OCI-LY3 (cell line): Measurements from ENCODE around the gene PKD1L1.

Experiments
- CTCF ChIP-seq: fragments of 200-600, 300-600 bp; sonication (generic); IDR thresholded peaks from 2 replicates; pipeline ENCODE4 v1.5.1; 2014; ENCODE audit warnings: antibody characterized with exemption, low read length, low read depth
- EZH2phosphoT487 ChIP-seq: fragments of 200-600 bp; shearing (Covaris generic); IDR thresholded peaks from 2 replicates; pipeline ENCODE4 v1.6.1; 2018; ENCODE audit warnings: antibody characterized with exemption, mixed run types, low read depth

GRCh38 chr7:47756636-47757035 lies 191.6 kb downstream of the PKD1L1 start:
- TF ChIP-seq CTCF: no peak
- TF ChIP-seq EZH2phosphoT487: no peak
